ENCODE results near the gene RFX1.

RFX1 gene

DNA sequence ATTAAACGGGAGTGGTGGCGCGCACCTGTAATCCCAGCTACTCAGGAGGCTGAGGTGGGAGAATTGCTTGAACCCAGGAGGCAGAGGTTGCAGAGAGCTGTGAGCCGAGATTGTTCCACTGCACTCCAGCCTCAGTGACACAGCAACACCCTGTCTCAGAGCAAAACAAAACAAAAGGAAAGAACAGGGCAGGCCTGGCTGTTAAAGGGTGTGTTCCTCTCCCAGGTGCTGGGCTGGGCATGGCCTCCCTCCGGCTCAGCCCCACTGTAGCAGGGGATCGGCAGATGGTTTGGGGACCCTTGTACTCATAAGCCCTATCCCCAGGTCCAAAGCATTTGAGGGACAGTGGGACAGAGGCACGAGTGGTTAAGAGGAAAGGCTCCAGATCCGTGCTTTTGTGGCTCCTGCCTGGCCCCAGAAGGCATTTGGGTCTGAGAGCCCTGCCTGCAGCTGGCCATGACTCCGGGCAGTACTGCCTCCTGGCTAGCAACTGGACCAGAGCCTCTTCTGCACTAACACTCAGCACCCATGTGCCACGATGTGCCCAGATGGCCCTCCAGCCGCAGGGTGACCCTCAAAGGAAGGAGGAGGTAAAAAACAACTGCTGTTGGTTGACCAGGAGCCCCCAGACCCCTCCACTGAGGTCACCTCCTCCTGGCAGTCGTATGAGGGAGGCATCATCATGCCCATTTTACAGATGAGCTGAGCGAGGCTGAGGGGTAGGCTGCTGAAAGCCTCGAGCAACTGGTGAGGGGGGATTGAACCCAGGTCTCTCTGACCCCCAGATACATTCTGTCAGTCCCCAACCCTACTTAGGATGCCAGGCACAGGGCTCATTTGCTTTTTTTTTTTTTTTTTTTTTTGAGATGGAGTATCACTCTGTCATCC is 10.0 kb downstream of the RFX1 start:
- no peak for DNase-seq

DNA sequence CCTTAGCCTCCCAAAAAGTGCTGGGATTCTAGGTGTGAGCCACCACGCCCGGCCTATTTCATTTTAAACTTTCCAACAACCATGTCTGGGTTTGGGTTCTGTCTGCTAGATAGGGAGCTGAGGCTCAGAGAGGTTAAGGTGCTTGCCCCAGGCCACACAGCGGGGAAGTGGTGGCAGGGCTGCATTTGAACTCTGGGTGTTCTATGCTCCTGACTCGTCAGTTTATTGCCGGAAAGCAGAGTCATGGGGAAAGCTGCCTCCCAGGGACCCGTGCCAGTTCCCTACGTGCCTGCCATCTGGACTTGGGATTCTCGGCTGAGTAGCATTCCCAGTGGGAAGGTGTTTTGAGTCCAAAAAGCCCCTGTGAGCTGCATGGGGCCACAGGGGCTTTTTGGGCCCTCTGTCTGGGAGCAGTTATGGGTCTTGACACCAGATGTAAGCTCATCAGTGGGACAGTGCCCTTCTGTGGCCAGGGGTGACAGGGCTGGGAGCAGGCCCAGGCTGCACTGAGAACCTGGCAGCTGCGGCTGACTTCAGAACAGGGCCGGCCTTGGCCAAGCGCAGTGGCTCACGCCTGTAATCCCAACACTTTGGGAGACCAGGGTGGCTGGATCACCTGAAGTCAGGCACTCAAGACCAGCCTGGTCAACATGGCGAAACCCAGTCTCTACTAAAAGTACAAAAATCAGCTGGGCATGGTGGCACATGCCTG is 10.9 kb downstream of the RFX1 start:
- DNase-seq: peak; percentile 40

DNA sequence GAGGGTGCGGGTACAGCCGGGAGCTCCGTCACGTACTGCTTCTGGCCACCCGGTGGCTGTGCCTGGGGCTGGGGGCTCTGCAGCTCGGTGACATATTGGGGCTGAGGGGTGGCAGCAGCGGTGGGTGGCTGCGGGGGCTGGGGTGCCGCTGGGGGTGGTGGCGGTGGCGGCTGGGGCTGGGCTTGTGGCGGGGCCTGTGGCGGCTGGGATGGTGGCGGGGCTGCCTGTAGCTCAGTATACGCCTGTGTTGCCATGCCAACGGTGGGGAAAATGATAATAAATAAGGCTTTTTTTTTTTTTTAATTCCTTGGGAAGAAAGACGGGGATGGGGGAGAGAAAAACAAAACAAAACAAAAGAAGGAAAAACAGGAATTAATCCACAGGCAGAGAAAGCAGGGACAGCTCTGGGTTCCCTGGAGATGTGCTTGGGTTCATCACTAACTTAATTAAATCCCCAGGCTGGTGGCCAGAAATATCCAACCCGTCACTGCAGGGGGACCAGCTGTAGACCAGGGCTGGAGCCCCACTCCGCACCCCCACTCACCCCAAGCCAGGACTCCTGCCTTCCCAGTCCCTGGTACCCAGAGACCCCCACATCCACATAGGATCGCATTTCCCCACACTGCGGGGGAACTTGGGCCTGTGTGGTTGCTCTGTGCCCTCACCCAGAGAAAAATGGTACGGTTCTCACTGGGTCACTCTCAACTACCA is 12.4 kb downstream of the RFX1 start:
- no peak for DNase-seq

DNA sequence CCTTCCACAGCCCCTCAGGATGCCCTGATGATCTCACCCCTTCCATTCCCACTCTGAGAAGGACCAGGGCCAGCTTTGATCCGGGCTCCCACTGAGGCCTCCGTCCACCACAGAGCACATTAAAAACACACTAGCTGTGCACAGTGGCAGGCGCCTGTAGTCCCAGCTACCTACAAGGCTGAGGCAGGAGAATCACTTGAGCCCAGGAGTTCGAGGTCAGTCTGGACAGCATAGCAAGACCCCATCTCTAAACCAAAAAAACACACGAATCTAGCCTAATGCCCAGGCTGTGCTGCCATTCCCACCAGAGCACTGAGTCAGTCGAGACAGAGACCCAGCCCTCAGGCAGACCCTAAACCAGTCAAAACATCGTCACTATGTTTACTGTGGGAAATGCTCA is 14.1 kb downstream of the RFX1 start:
- DNase-seq: no peak

DNA sequence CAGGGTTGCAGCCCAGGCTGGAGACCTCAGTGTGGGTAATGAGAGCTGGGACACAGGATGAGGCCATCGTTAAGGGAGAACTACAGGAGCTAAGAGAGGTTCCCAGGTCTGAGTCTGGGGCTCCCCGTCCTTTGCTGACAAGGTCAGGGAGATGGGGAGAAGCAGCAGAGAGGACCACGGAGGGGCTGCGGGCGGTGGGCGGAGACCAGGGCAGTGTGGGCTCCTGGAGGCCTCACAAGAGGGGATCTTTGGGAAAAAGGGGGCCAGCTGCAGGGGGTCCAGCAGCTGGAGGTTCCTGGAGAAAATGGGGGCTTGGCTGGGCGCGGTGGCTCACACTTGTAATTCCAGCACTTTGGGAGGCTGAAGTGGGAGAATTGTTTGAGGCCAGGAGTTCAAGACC is 16.0 kb downstream of the RFX1 start:
- no peak for DNase-seq

DNA sequence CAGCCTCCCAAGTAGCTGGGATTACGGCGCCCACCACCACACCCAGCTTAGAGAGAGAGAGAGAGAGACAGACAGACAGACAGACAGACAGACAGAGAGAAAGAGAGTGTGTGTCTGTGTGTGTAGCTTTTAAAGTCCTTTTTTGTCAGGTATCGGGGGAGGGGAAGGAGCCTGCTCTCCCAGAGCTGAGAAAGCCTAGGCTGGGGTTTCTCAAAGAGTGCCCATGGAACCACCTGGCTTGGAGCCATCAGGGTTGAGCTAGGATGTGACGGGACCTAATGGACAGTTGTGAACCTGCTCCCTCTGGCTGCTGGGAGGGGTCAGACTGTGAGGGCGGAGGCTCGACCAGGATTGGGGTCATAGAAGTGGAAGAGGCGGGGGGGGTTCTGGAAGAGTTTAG is 16.6 kb downstream of the RFX1 start:
- DNase-seq: no peak

DNA sequence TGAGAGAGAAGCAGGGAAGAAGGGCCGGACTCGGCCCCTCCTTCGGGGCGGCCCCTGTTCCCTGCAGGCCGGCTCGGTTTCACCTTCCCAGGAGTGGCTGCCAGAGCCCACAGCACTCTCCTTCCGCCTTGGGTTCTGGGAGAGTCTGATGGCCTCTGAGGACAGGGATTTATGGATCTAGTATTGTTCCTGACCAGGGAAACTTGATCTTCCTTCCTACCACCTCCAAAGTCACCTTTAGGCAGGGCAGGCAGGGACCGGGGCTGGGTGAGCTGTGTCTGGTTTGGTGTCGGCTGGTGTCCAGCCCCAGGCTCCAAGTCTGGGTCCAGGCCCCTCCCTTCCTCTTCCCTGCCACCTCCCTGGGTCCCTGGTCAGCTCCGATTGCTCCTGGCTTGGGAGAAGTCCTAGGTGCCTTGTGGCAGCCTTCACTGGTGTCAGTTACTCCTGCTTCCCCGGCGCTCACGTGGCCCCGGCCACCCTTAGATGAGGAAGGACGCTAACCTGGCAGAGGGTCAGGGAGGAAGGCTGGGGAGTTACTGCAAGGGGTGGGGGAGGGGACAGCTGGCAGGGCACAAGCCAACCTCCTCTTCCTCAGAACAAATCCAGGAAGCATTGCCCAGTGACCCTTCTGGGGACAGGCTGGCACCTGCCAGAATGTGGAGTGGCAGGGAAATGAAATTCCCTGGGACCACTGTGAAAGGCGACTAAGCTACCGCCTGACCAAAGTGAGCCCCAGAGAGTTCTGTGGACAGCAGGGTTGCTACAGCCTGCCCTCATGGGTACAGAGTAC is 18.8 kb downstream of the RFX1 start:
- DNase-seq: no peak

DNA sequence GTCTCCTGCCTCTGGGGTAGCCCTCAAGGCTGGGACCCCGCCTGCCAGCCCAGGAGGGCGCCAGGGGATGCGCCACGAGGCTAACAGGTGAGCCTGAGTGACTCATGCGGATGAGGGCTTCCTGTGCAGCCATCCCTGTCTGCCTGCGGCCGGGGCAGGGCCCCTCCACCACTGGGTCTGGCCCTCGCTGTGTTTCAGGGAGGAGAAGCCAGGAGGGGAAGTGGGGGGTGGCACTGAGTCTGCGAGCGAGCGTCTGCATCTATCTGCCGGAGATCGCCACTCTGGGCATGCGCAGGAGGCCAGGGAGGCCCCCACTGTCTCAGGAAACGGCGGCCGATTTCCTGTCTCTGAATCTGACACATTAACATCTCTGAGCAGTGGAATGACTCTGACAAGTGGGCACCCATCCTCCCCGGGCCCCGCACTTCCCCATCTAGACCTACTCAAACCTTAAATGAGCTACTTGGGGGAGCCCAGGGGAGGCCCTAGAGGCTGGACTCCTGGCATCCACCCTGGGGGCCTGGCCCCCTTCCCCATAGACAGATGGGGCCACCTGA is 19.7 kb downstream of the RFX1 start:
- peak; percentile 90 for DNase-seq

DNA sequence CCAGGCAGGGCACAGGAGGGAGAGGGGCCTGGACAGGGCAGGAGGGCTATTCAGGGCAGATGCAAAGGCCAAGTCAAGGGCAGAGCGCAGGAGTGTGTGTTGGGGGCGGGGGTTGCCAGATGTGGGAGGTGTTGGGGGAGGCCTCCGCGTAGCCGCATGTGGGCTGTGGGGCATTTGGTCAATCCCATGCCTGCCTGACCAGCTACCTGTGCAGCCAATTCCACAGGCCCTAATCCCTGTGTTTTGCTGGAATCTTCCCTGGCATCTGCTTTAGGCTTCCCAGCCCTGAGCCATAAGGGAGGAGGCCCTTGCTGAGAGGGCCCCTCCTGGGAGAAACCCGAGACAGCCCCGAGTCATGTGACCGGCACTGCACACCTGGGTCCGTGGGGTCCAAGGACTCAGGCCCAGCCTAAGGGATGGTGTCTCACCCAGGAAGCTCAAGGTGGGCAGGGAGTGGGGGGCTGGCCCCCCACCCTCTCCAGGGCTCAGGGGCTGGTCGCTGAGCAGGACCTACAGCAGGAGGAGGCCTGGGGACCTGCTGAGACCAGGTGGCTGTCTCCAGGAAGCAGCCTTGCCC is 20.3 kb downstream of the RFX1 start:
- no peak for DNase-seq

DNA sequence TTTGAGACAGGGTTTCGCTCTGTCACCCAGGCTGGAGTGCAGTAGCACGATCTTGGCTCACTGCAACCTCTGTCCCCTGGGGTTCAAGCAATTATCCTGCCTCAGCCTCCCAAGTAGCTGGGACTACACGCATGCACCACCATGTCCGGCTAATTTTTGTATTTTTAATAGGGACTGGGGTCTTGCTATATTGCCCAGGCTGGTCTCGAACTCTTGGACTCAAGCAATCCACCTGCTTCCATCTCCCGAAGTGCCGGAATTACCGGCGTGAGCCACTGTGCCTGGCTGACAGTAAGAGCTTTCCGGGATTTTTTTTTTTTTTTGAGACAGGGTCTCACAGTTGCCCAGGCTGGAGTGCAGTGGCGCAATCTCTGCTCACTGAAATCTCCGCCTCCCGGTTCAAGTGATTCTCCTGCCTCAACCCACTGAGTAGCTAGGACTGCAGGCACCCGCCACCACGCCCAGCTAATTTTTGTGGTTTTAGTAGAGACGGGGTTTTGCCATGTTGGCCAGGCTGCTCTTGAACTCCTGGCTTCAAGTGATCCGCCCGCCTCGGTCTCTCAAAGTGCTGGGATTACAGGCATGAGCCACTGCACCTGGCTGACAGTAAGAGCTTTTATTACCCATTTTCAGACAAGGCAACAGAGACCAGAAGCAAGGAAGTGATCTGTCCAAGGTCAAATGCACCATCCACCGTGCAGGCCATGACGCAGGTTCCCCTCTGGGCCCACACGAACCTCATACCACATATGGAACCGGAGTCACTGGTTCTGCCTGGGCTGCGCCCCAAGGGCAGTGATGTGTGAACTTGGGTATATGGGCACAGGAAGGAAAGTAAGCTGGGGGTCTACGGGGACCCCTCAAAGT is 21.0 kb downstream of the RFX1 start:
- DNase-seq: no peak

DNA sequence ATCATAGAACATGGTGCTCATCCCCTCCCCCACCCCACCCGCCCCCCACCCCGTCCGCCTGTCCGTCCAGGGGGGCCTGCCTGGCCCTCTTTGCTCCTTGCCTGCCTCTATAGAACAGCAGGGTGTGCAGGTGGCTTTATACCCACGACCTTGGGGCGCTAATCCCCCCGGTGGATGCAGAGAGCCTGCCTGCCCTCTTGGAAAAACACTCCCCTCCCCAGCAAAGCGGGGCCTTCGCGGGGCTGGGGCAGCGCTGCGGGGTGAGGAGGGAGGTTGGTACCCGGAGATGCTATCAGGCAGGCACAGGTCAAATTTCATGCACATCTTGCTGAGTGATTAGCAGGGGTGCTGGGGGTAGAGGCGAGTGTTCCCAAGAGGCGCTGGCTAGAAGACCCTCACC is 21.9 kb downstream of the RFX1 start:
- no peak for DNase-seq

DNA sequence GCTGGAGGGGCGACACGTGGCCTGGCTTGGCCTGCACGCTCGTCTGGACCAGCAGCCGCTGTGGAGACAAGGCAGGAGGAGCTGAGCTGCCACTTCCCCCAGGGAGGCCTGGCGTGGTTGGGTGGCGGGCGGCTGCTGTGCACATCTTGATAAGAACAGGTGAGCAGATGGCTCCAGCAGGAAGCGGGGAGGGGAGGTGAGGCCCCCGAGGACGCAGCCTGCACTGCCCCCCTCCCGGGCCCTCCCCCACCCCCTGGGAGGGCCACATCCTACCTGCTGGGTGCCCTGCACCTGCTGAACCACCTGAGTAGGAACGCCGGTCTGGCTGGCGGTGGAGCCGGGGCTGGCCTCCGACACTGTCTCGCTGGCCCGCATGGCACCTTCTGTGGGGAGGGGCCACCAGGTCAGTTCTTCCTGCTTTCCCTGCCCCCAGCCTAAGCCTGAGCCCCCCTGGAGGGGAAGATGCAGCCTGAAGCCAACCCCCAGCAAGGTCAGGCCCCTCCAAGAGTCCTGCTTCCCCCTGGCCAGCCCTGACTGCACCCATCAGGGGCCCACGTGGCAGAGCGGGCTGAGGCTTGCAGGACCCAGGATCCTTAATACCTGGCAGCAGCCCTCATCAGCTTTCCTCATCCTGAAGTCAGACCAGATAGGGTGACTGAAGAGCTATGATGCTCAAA is 22.8 kb downstream of the RFX1 start:
- no peak for DNase-seq

DNA sequence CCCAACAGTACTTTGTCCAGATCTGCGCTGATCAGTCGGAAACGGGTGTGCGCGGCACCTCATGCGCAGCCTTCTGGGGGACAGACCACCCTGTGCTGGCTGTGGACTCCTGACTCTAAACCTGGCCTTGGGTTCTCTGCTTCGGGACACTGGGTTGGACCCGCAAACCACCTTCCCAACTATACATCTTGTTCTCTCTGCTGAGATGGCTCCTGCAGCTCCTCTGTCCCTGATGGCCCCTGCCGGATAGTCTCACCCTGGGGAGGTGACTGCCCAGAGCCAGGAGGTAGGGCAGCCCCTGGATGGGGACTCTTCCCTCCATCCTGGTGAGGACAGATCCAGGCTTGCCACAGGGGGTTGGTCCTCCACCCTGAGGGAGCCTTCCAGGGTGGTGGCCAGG is 23.3 kb downstream of the RFX1 start:
- no peak for DNase-seq

DNA sequence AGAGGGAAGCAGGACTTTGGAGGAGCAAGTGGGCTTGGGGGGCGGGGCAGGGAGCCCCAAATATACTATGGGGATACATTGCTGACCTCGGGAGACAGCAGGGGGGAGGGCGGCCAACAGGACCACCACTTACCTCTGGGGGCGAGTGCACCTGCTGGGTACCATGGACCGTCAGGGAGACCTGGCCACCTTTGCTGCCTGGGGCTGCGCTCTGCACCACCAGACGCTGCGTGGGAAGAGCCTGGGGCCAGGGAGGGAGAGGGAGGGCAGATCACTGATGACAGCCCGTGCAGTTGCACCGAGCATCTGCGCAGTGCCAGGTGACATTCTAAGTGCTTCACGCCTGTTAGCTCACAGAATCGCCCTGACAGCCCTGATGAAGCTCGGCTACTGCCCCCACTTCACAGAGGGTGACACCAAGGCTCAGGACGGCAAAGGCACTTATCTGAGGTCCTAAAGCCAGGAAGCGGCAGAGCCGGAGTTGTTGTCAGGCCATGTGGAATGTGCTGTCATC is 24.1 kb downstream of the RFX1 start:
- no peak for DNase-seq

DNA sequence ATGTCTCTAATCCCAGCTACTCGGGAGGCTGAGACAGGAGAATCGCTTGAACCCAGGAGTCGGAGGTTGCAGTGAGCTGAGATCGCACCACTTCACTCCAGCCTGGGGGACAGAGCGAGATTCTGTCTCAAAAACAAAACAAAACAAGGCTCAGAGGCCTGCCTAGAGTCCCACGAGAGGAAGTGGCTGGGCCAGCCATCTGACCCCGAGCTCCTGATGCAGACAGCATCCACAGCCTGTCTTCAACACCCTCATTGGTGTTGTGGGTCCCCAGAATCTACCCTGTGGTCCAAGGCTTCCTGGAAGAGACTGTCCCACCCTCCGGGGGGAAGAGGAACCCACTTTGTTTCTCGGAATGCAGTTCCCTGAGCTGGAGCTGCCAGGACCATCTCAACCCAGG is 24.7 kb downstream of the RFX1 start:
- no peak for DNase-seq

DNA sequence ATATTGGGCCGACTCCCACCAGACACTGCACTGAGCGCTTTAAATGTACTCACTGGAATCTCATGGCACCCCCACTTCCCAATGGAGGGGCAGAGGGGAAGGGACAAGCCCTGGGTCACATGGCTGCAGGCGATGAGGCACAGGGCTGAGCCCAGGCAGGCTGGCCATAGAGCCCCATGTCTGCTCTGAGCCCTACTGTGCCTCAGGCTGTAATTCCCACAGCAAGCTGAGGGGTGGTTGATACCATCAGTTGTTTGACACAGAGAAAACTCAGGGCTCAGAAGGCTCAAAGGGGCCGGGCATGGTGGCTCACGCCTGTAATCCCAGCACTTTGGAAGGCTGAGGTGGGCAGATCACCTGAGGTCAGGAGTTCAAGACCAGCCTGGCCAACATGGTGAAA is 25.1 kb downstream of the RFX1 start:
- DNase-seq: no peak

DNA sequence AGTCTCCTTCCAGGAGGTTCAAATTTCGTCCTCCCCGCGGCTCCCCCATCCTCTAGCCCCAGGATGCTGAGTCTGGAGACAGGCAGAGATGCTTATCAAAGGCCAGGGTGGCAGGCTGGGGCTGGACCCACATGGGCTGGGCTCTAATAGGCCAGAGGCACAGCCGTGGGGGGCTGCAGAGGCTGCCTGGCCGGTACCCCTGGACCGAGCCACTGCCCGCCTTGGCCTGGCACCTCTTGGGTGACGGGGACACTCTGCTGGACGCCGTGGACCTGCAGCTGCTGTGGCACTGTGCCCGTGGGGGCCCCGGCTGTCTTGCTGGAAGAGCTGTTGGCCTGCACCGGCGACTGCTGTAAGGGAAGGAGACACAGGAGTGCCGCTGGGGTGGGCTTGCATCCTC is 25.8 kb downstream of the RFX1 start:
- DNase-seq: no peak

DNA sequence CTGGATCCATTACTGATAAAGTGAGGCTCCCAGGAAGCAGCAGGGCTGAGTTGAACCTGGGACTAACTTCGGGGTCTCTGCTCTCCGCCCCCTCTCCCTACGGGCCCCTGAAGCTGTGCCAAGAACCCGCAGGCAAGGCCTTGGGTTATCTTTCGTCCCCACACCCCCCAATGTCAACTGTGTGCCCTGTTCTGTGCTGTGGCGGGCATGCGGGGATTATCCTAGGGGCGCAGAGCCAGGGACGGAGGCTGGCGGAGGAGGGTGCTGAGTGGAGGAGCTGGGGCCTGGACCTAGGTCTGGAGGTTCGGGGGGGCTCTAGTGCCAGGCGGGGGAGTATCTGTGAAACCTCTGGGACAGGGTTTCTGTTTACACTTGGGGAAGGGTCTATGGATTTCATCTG is 26.4 kb downstream of the RFX1 start:
- DNase-seq: no peak

DNA sequence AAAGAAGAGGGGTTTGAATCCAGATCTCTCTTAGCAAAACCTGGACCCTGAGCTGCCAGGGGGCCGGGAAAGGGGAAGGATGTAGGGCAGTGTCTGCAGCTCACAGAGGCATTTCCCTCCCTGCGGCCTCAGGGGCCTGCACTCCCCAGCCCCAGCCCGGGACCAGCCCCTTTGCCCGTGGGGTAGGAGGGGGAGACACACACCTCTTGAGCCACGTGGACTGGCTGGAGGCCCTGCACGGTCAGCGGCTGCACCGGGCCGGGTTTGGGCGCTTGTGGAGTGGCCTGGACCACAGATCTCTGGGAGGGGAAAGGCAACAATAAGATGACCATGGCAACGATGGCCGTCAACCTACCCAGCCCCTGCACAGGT is 26.9 kb downstream of the RFX1 start:
- DNase-seq: no peak
